H1 (cell line): Measurements from ENCODE around the gene KCNQ2. TPM values are rescaled to one million over a fixed set of nuclear protein-coding genes. Genes with fewer than 3 reads are reported as not detected.
A peak's percentile ranks its signal among the peaks of the same experiment; 100 is the strongest.

Experiments
- CTCF ChIA-PET: fragments of 300-600 bp; sonication (Branson Sonifier 250); formaldehyde crosslinking; loops from one replicate; lab custom pipeline; 2021; ENCODE audit not compliant: partially characterized antibody; lab: Charles Lee
- POLR2A ChIA-PET: fragments of 300-600 bp; sonication (Branson Sonifier 250); formaldehyde crosslinking; loops from one replicate; lab custom pipeline; 2021; ENCODE audit warnings: inconsistent platforms; ENCODE audit not compliant: partially characterized antibody; lab: Charles Lee
- DNase-seq, 2 experiments: peaks; one replicate each; pipeline versions ENCODE4 v3.0.0 to v3.0.0-alpha.2; 2010 to 2022; ENCODE audit warnings: low spot score in 2 of 2, low read depth in 1 of 2, mixed read lengths in 1 of 2
- FAIRE-seq: peaks from 2 replicates; lab custom pipeline; 2011; peaks lifted over from hg19 to GRCh38; lab: Jason Lieb, UNC
- H2AFZ ChIP-seq: 2 replicates; pipeline ENCODE4 v1.8.1; 2012; ENCODE audit warnings: low read length, inconsistent platforms
- H2AK5ac ChIP-seq: 2 replicates; pipeline ENCODE4 v1.6.1; 2013; ENCODE audit warnings: low read depth, low read length
- H2BK120ac ChIP-seq: replicated peaks from 2 replicates; pipeline ENCODE3; 2013; ENCODE audit warnings: low read depth, low read length, inconsistent platforms
- H2BK12ac ChIP-seq: 2 replicates; pipeline ENCODE4 v1.6.1; 2013; ENCODE audit warnings: low read depth, low read length
- H2BK15ac ChIP-seq: 2 replicates; pipeline ENCODE4 v1.6.1; 2013; ENCODE audit warnings: low read length
- H2BK20ac ChIP-seq: 2 replicates; pipeline ENCODE4 v1.6.1; 2013; ENCODE audit warnings: low read length
- H2BK5ac ChIP-seq: 2 replicates; pipeline ENCODE4 v1.6.1; 2013; ENCODE audit warnings: low read depth, low read length
- H3K14ac ChIP-seq: 2 replicates; pipeline ENCODE4 v1.6.1; 2013; ENCODE audit warnings: inconsistent platforms; ENCODE audit not compliant: insufficient read length
- H3K18ac ChIP-seq: 2 replicates; pipeline ENCODE4 v1.6.1; 2013; ENCODE audit warnings: low read length; ENCODE audit errors: extremely low read depth
- H3K23ac ChIP-seq: 2 replicates; pipeline ENCODE4 v1.6.1; 2013; ENCODE audit warnings: inconsistent platforms; ENCODE audit not compliant: insufficient read length
- H3K23me2 ChIP-seq: 2 replicates; pipeline ENCODE4 v1.6.1; 2013; ENCODE audit warnings: low read depth, low read length
- H3K27ac ChIP-seq: 2 replicates; pipeline ENCODE4 v1.6.1; 2011; ENCODE audit warnings: low read depth, low read length, inconsistent platforms
- H3K27me3 ChIP-seq, 4 experiments: replicated peaks in 1 of 4; 1 replicate in 1 of 4; 2 replicates in 3 of 4; pipeline versions ENCODE4 v1.6.1 to v1.8.1; 2011 to 2013; ENCODE audit warnings: low read length in 3 of 4, mild to moderate bottlenecking in 3 of 4, inconsistent platforms in 2 of 4, mixed read lengths in 2 of 4, moderate library complexity in 1 of 4; ENCODE audit not compliant: control insufficient read depth in 3 of 4, insufficient read depth in 3 of 4; ENCODE audit errors: extremely low read depth in 1 of 4
- H3K36me3 ChIP-seq, 4 experiments: 2 replicates each; pipeline versions ENCODE4 v1.6.1 to v1.8.1; 2011 to 2013; ENCODE audit warnings: mild to moderate bottlenecking in 4 of 4, low read length in 3 of 4, moderate library complexity in 2 of 4, control low read depth in 1 of 4, inconsistent platforms in 1 of 4; ENCODE audit not compliant: insufficient read depth in 4 of 4, control insufficient read depth in 2 of 4
- H3K4ac ChIP-seq: replicated peaks from 2 replicates; pipeline ENCODE3; 2013; ENCODE audit warnings: low read length, low read depth, mixed read lengths, inconsistent platforms; ENCODE audit not compliant: insufficient read length
- H3K4me1 ChIP-seq, 4 experiments: replicated peaks in 1 of 4; 1 replicate in 1 of 4; 2 replicates in 3 of 4; pipeline versions ENCODE4 v1.6.1 to v1.8.1; 2011 to 2013; ENCODE audit warnings: low read length in 3 of 4, inconsistent platforms in 2 of 4, mixed read lengths in 1 of 4; ENCODE audit not compliant: insufficient read depth in 4 of 4, control insufficient read depth in 3 of 4
- H3K4me2 ChIP-seq, 2 experiments: 2 replicates each; pipeline versions ENCODE4 v1.6.1 to v1.8.1; 2011 to 2013; ENCODE audit warnings: low read depth in 2 of 2, low read length in 2 of 2, control low read depth in 1 of 2, inconsistent platforms in 1 of 2, mild to moderate bottlenecking in 1 of 2; ENCODE audit not compliant: insufficient read depth in 1 of 2
- H3K4me3 ChIP-seq, 4 experiments: fragments of 200-600, 300-600 bp in 1 of 4; sonication (generic), shearing (Covaris generic), sonication (Bioruptor Twin) in 1 of 4; 2 replicates each; pipeline versions ENCODE4 v1.5.1 to v1.8.1; 2011 to 2016; ENCODE audit warnings: low read length in 4 of 4, low read depth in 3 of 4, control low read depth in 2 of 4, inconsistent platforms in 2 of 4, mild to moderate bottlenecking in 2 of 4, mixed read lengths in 1 of 4, moderate library complexity in 1 of 4; ENCODE audit not compliant: insufficient read depth in 2 of 4; ENCODE audit errors: extremely low read depth in 1 of 4
- H3K56ac ChIP-seq: replicated peaks from 2 replicates; pipeline ENCODE3; 2013; ENCODE audit warnings: low read depth, mild to moderate bottlenecking, mixed read lengths, low read length, inconsistent platforms; ENCODE audit not compliant: insufficient read length
- H3K79me1 ChIP-seq: 2 replicates; pipeline ENCODE4 v1.6.1; 2013; ENCODE audit warnings: low read depth, low read length, control low read depth
- H3K79me2 ChIP-seq, 2 experiments: 2 replicates each; pipeline versions ENCODE4 v1.6.1 to v1.8.1; 2012 to 2013; ENCODE audit warnings: low read length in 2 of 2, mild to moderate bottlenecking in 2 of 2, inconsistent platforms in 1 of 2; ENCODE audit not compliant: insufficient read depth in 2 of 2, control insufficient read depth in 1 of 2
- H3K9ac ChIP-seq, 4 experiments: replicated peaks in 1 of 4; 1 replicate in 1 of 4; 2 replicates in 3 of 4; pipeline versions ENCODE4 v1.6.1 to v1.8.1; 2011 to 2013; ENCODE audit warnings: low read depth in 3 of 4, low read length in 3 of 4, control low read depth in 2 of 4, mild to moderate bottlenecking in 2 of 4, moderate library complexity in 2 of 4, inconsistent platforms in 1 of 4; ENCODE audit errors: extremely low read depth in 1 of 4
- H3K9me3 ChIP-seq, 2 experiments: 2 replicates each; pipeline versions ENCODE4 v1.6.1 to v1.8.1; 2012 to 2013; ENCODE audit warnings: mild to moderate bottlenecking in 2 of 2, moderate library complexity in 2 of 2, control low read depth in 1 of 2, inconsistent platforms in 1 of 2, low read depth in 1 of 2, low read length in 1 of 2, mixed read lengths in 1 of 2; ENCODE audit not compliant: insufficient read depth in 2 of 2
- H4K20me1 ChIP-seq, 2 experiments: replicated peaks in 1 of 2; 2 replicates each; pipeline versions ENCODE3 to v1.8.1; 2011 to 2013; ENCODE audit warnings: inconsistent platforms in 2 of 2, low read length in 2 of 2, mild to moderate bottlenecking in 1 of 2; ENCODE audit not compliant: insufficient read depth in 2 of 2, control insufficient read depth in 1 of 2
- H4K5ac ChIP-seq: 2 replicates; pipeline ENCODE4 v1.6.1; 2013; ENCODE audit warnings: low read length, low read depth, mixed read lengths, inconsistent platforms; ENCODE audit not compliant: insufficient read length
- H4K8ac ChIP-seq: 2 replicates; pipeline ENCODE4 v1.8.0; 2013; ENCODE audit warnings: mild to moderate bottlenecking, moderate library complexity, low read length, inconsistent platforms; ENCODE audit not compliant: insufficient read depth; ENCODE audit errors: extremely low read depth
- H4K91ac ChIP-seq: replicated peaks from 2 replicates; pipeline ENCODE3; 2013; ENCODE audit warnings: low read length, mixed read lengths, inconsistent platforms; ENCODE audit not compliant: insufficient read length
- BACH1 ChIP-seq: IDR thresholded peaks from 2 replicates; pipeline ENCODE4 v1.6.1; 2012; ENCODE audit warnings: low read length, improper control_type of control experiment
- TAF1 ChIP-seq: IDR thresholded peaks from 2 replicates; pipeline ENCODE4 v1.6.1; 2011; ENCODE audit warnings: mild to moderate bottlenecking, low read depth, low read length
- WGBS, 2 experiments: shearing (Covaris generic) in 1 of 2; methylation state at CpG; one replicate each; pipeline versions ENCODE4 v1.1.6 to v1.1.7; 2013 to 2015; ENCODE audit warnings: low lambda C conversion rate in 2 of 2, mixed read lengths in 2 of 2, inconsistent platforms in 1 of 2, low coverage in 1 of 2, missing lambda C conversion rate in 1 of 2; ENCODE audit not compliant: insufficient replicate concordance in 2 of 2, insufficient coverage in 1 of 2, insufficient read length in 1 of 2; ENCODE audit errors: extremely low coverage in 1 of 2, missing lambda C conversion rate in 1 of 2; 5-methylcytosine and 5-hydroxymethylcytosine counted together
- polyA plus RNA-seq, 7 experiments: library from polyadenylated mRNA; depleted of rRNA in 3 of 7; stranded (reverse) in 5 of 7; unstranded in 2 of 7; fragments of >200 nt in 5 of 7; fragments of 200-250 nt in 2 of 7; gene quantifications; 1 replicate in 5 of 7; 2 replicates in 1 of 7; 4 replicates in 1 of 7; pipeline versions ENCODE4 v1.2.1 to v1.2.3, GENCODE V29; 2011 to 2013; ENCODE audit warnings: missing spikeins in 2 of 7, mixed read lengths in 2 of 7
- total RNA-seq: library from RNA; stranded (reverse); fragmentation: NEBNext Ultra II Directional; extraction: Animal tissue kit (Norgen Biotek cat#: 25700); gene quantifications from 2 replicates; pipeline ENCODE4 v1.2.1, GENCODE V29; 2021
- TF ChIP-seq, protein P1 (sequence below): IDR thresholded peaks from 2 replicates; pipeline ENCODE4 v1.6.1; 2011; ENCODE audit warnings: low read length, improper control_type of control experiment

The KCNQ2 gene
- total and polyA plus RNA-seq, 2 of the 8 experiments (the other 6 are each of a cell fraction or from before 2014, with no cell fraction given) = 82.6 to 243 TPM

DNA sequence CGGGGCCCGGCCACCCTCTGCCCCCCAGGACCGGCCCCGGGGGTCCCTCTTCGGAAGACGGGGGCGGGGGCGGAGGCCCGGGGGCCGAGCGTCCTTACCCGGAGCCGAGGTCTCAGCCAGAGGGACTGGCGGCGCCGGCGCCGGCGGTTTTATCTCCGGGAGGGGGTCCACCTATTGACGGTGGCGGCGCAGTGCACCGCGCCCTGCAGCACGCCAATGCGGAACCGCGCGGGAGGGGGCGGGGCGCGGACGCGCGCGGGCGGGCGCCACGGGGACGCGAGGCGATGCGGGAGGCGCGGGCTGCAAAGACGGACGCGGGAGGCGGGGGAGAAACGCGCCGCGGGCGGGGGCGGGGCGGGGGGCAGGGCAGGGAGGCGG lies 26.5 kb upstream of the KCNQ2 start, which contains the start of gene EEF1A2:
Gene EEF1A2 (minus strand): TSS at position 124 of the 378 bp plus-strand sequence. CDS start 1,320 bp downstream, outside the sequence.
- CTCF ChIA-PET = no interaction called here
- Histone ChIP-seq H4K91ac (peak within 1 kb of the TSS; percentile 54), H3K4me1 (peaks cover 0 to 32% (median 21%) of the 10 kb centered on the region in 4 experiments; a peak in 6 of 7 replicates), H3K27ac (no peak within 1 kb of the TSS), H3K4me2 (peak within 1 kb of the TSS; percentile 60 to 80), H3K27me3 (peaks cover 11 to 42% (median 35%) of the 10 kb centered on the region in 4 experiments), H3K9me3 (no peaks in the 10 kb centered on the region), H2BK12ac (no peak within 1 kb of the TSS), H3K79me1 (no peaks in the 10 kb centered on the region), H2BK20ac (no peak within 1 kb of the TSS), H3K14ac (no peak within 1 kb of the TSS), H3K56ac (no peak within 1 kb of the TSS), H4K8ac (peak within 1 kb of the TSS; percentile 47), H3K9ac (no peak within 1 kb of the TSS), H3K18ac (peak within 1 kb of the TSS; percentile 32), H2BK120ac (no peak within 1 kb of the TSS), H2AK5ac (no peak within 1 kb of the TSS), H3K36me3 (no peaks in the 10 kb centered on the region; a peak in 1 of 8 replicates), H3K23me2 (peaks cover 3% of the 10 kb centered on the region; the same call in 1 of the 2 replicates), H4K5ac (no peak within 1 kb of the TSS), H4K20me1 (peaks cover 0 to 4% of the 10 kb centered on the region in 2 experiments), H2BK5ac (no peak within 1 kb of the TSS; the same call in 1 of the 2 replicates), H3K23ac (no peak within 1 kb of the TSS), H3K4ac (peak within 1 kb of the TSS; percentile 38), H2AFZ (no peak within 1 kb of the TSS), H2BK15ac (no peak within 1 kb of the TSS), H3K4me3 (peak within 1 kb of the TSS; percentile 32 to 66 (median 36)), H3K79me2 (no peaks in the 10 kb centered on the region)
- DNase-seq = peak in 1 of 2 experiments; percentile 50
- 0 out of 2 replicates have a peak, but pooled peaks have one; percentile 16 for TF ChIP-seq TAF1
- TF ChIP-seq, protein P1, sequence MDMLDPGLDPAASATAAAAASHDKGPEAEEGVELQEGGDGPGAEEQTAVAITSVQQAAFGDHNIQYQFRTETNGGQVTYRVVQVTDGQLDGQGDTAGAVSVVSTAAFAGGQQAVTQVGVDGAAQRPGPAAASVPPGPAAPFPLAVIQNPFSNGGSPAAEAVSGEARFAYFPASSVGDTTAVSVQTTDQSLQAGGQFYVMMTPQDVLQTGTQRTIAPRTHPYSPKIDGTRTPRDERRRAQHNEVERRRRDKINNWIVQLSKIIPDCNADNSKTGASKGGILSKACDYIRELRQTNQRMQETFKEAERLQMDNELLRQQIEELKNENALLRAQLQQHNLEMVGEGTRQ = no peak
- peak; percentile 10; the same call in 1 of the 2 replicates for TF ChIP-seq BACH1
- FAIRE-seq = no peak
- no CpG with 5 or more reads among the region's 58 CpGs for WGBS, 2 experiments
- POLR2A ChIA-PET = no interaction called here
